ENCODE results near the gene TEDDM1. TPM values are rescaled to one million over a fixed set of nuclear protein-coding genes. Genes with fewer than 3 reads are reported as not detected.

TEDDM1 gene
- total RNA-seq, 2 experiments from 2014 or later: not detected

- no peaks in the 10 kb centered on the region for H3K36me3 ChIP-seq (ENCODE audit: insufficient read depth, low read length)
- TF ChIP-seq EZH2phosphoT487 (IDR thresholded peaks at IDR 0.05; ENCODE audit: borderline replicate concordance, low read depth, low read length) (no peak), CTCF (conservative IDR thresholded peaks at IDR 0.05; ENCODE audit: low read length) (no peak)
- H3K4me2 ChIP-seq (ENCODE audit: low read length): no peak overlapping the region
- ChIA-PET CTCF (ENCODE audit: unreplicated experiment) (no interaction called here), POLR2A (no interaction called here)
- no peak for DNase-seq (ENCODE audit: low spot score)
- no peaks in the 10 kb centered on the region for H3K79me2 ChIP-seq (ENCODE audit: insufficient read depth, low read depth, low read length)
- H3K4me3 ChIP-seq (ENCODE audit: low read depth, low read length, poor library complexity, severe bottlenecking): no peak overlapping the region
- H3K27ac ChIP-seq (ENCODE audit: low read depth, low read length, poor library complexity, severe bottlenecking): no peak overlapping the region
- no peaks in the 10 kb centered on the region for H3K4me1 ChIP-seq (ENCODE audit: insufficient read depth, low read length, poor library complexity, severe bottlenecking)
- no TSS peak for BruUV-seq (replicated peaks)
- no peak overlapping the region for H2AFZ ChIP-seq (ENCODE audit: low read length)
- H3K9me2 ChIP-seq (ENCODE audit: insufficient read depth, low read length): no peaks in the 10 kb centered on the region
- H3K9me3 ChIP-seq (ENCODE audit: low read length): no peaks in the 10 kb centered on the region
- intact Hi-C loops (cut with micrococcal nuclease; ENCODE audit: unreplicated experiment): no loop called here
- H4K20me1 ChIP-seq (ENCODE audit: insufficient read depth, low read length): no peaks in the 10 kb centered on the region
Measured at GRCh38 chr1:182391028-182391361, 9.5 kb downstream of the TEDDM1 start.

- Histone ChIP-seq H3K27ac (ENCODE audit: low read depth, low read length, poor library complexity, severe bottlenecking) (no peak overlapping the region), H4K20me1 (ENCODE audit: insufficient read depth, low read length) (no peaks in the 10 kb centered on the region), H3K36me3 (ENCODE audit: insufficient read depth, low read length) (no peaks in the 10 kb centered on the region), H3K4me2 (ENCODE audit: low read length) (no peak overlapping the region), H3K9me2 (ENCODE audit: insufficient read depth, low read length) (no peaks in the 10 kb centered on the region), H3K9me3 (ENCODE audit: low read length) (no peaks in the 10 kb centered on the region), H3K4me3 (ENCODE audit: low read depth, low read length, poor library complexity, severe bottlenecking) (no peak overlapping the region), H3K4me1 (ENCODE audit: insufficient read depth, low read length, poor library complexity, severe bottlenecking) (no peaks in the 10 kb centered on the region), H3K79me2 (ENCODE audit: insufficient read depth, low read depth, low read length) (no peaks in the 10 kb centered on the region), H2AFZ (ENCODE audit: low read length) (no peak overlapping the region)
- DNase-seq (ENCODE audit: low spot score): no peak
- BruUV-seq (replicated peaks): no TSS peak
- POLR2A ChIA-PET: interaction anchor here (0.6 kb wide), 1 partner anchor 35 kb away, joined by 3 read pairs; no protein-coding TSS in a partner anchor
- TF ChIP-seq CTCF (conservative IDR thresholded peaks at IDR 0.05; ENCODE audit: low read length) (no peak), EZH2phosphoT487 (IDR thresholded peaks at IDR 0.05; ENCODE audit: borderline replicate concordance, low read depth, low read length) (no peak)
- intact Hi-C loops (cut with micrococcal nuclease; ENCODE audit: unreplicated experiment): no loop called here
- CTCF ChIA-PET (ENCODE audit: unreplicated experiment): no interaction called here
Measured at GRCh38 chr1:182389619-182390047, 10.8 kb downstream of the TEDDM1 start.

GRCh38 chr1:182388392-182389134 is 11.9 kb downstream of the TEDDM1 start:
- BruUV-seq (replicated peaks): no TSS peak
- no peak for TF ChIP-seq CTCF (conservative IDR thresholded peaks at IDR 0.05; ENCODE audit: low read length)
- no peak for TF ChIP-seq EZH2phosphoT487 (IDR thresholded peaks at IDR 0.05; ENCODE audit: borderline replicate concordance, low read depth, low read length)
- intact Hi-C loops (cut with micrococcal nuclease; ENCODE audit: unreplicated experiment): no loop called here
- no peaks in the 10 kb centered on the region for H3K79me2 ChIP-seq (ENCODE audit: insufficient read depth, low read depth, low read length)
- H4K20me1 ChIP-seq (ENCODE audit: insufficient read depth, low read length): no peaks in the 10 kb centered on the region
- no peak overlapping the region for H2AFZ ChIP-seq (ENCODE audit: low read length)
- no peaks in the 10 kb centered on the region for H3K4me1 ChIP-seq (ENCODE audit: insufficient read depth, low read length, poor library complexity, severe bottlenecking)
- H3K9me3 ChIP-seq (ENCODE audit: low read length): no peaks in the 10 kb centered on the region
- H3K4me2 ChIP-seq (ENCODE audit: low read length): no peak overlapping the region
- CTCF ChIA-PET (ENCODE audit: unreplicated experiment): interaction anchor here (0.5 kb wide), 1 partner anchor 888 kb away, joined by 3 read pairs; no protein-coding TSS in a partner anchor
- no peak overlapping the region for H3K4me3 ChIP-seq (ENCODE audit: low read depth, low read length, poor library complexity, severe bottlenecking)
- H3K36me3 ChIP-seq (ENCODE audit: insufficient read depth, low read length): no peaks in the 10 kb centered on the region
- H3K27ac ChIP-seq (ENCODE audit: low read depth, low read length, poor library complexity, severe bottlenecking): no peak overlapping the region
- H3K9me2 ChIP-seq (ENCODE audit: insufficient read depth, low read length): no peaks in the 10 kb centered on the region
- DNase-seq (ENCODE audit: low spot score): no peak
- POLR2A ChIA-PET: interaction anchor here (1.0 kb wide), 1 partner anchor 9 kb away, joined by 3 read pairs; no protein-coding TSS in a partner anchor
